ENCODE data around the gene TYROBP. TPM values are rescaled to one million over a fixed set of nuclear protein-coding genes. Genes with fewer than 3 reads are reported as not detected.
A peak's percentile ranks its signal among the peaks of the same experiment; 100 is the strongest.
"Not testable (repeated sequence)": the region's sequence is repeated elsewhere in the genome, so short reads cannot be mapped to it uniquely, and the experiment has no call there.

TYROBP gene
- total RNA-seq (2021) (not detected in 2 replicates), Bru-seq, nascent RNA (not detected), BruChase-seq, experiment 1, labeled RNA remaining after a 2-hour chase (not detected), BruChase-seq, experiment 2, labeled RNA remaining after a 6-hour chase (percentile 13 among the genes with signal in this experiment)
- long read RNA-seq: 0 reads

DNA sequence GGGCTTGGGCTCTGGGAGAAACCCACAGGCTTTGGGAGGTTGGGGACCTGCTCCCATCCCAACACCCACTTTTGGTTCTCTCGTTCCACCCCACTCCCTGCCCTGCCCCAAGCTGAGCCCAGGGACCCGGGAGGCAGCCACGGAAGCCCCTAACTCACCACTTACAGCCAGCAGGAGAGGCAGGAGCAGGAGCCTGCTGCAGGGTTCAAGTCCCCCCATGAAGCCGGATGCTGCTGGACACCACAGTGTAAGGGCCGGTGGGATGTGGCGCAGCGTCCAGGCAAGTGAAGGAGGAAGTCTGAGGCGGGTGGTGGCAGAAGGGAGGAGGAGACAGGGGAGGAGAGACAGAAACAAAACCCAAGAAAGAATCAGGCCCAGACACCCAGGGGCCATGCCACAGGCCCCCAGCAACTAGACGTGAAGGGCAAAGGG lies at the start of gene TYROBP:
TYROBP (minus strand) TSS at position 286 of the 432 bp plus-strand sequence; CDS start at position 219, 67 bp downstream.
- DNase-seq (ENCODE audit: low spot score): no peak
- ChIA-PET POLR2A (ENCODE audit: low non-redundant PET) (no interaction called here), CTCF (no interaction called here)
- Histone ChIP-seq H3K9me3 (ENCODE audit: low read depth, low read length, poor library complexity, severe bottlenecking) (no peaks in the 10 kb centered on the region), H3K27me3 (replicated peaks; ENCODE audit: insufficient read depth, low read depth, low read length, poor library complexity) (no peaks in the 10 kb centered on the region), H3K36me3 (ENCODE audit: insufficient read depth, low read length, poor library complexity, severe bottlenecking) (no peaks in the 10 kb centered on the region), H3K4me1 (ENCODE audit: insufficient read depth, low read length, poor library complexity, severe bottlenecking) (peaks cover 10% of the 10 kb centered on the region), H3K4me3 (ENCODE audit: low read depth, low read length, poor library complexity, severe bottlenecking) (no peak within 1 kb of the TSS), H3K27ac (ENCODE audit: low read depth, low read length, poor library complexity, severe bottlenecking) (no peak within 1 kb of the TSS)
- no peak for TF ChIP-seq EZH2 (IDR thresholded peaks at IDR 0.05; ENCODE audit: borderline replicate concordance, low read depth, low read length, poor library complexity, severe bottlenecking)
- TF ChIP-seq, protein P1, sequence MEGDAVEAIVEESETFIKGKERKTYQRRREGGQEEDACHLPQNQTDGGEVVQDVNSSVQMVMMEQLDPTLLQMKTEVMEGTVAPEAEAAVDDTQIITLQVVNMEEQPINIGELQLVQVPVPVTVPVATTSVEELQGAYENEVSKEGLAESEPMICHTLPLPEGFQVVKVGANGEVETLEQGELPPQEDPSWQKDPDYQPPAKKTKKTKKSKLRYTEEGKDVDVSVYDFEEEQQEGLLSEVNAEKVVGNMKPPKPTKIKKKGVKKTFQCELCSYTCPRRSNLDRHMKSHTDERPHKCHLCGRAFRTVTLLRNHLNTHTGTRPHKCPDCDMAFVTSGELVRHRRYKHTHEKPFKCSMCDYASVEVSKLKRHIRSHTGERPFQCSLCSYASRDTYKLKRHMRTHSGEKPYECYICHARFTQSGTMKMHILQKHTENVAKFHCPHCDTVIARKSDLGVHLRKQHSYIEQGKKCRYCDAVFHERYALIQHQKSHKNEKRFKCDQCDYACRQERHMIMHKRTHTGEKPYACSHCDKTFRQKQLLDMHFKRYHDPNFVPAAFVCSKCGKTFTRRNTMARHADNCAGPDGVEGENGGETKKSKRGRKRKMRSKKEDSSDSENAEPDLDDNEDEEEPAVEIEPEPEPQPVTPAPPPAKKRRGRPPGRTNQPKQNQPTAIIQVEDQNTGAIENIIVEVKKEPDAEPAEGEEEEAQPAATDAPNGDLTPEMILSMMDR (conservative IDR thresholded peaks at IDR 0.05; ENCODE audit: low read depth, low read length): no peak
- intact Hi-C loops (cut with micrococcal nuclease; ENCODE audit: unreplicated experiment): no loop called here
- BruUV-seq (replicated peaks): no TSS peak

GRCh38 chr19:35957411-35957810 lies 49.3 kb upstream of the TYROBP start:
- H3K27me3 ChIP-seq (replicated peaks; ENCODE audit: insufficient read depth, low read depth, low read length, poor library complexity); H3K4me3 ChIP-seq (ENCODE audit: low read depth, low read length, poor library complexity, severe bottlenecking); H3K36me3 ChIP-seq (ENCODE audit: insufficient read depth, low read length, poor library complexity, severe bottlenecking); H3K27ac ChIP-seq (ENCODE audit: low read depth, low read length, poor library complexity, severe bottlenecking); BruUV-seq (replicated peaks); DNase-seq (ENCODE audit: low spot score); H3K9me3 ChIP-seq (ENCODE audit: low read depth, low read length, poor library complexity, severe bottlenecking); H3K4me1 ChIP-seq (ENCODE audit: insufficient read depth, low read length, poor library complexity, severe bottlenecking); POLR2A ChIA-PET (ENCODE audit: low non-redundant PET); intact Hi-C loops (cut with micrococcal nuclease; ENCODE audit: unreplicated experiment); CTCF ChIA-PET: not testable (repeated sequence)

DNA sequence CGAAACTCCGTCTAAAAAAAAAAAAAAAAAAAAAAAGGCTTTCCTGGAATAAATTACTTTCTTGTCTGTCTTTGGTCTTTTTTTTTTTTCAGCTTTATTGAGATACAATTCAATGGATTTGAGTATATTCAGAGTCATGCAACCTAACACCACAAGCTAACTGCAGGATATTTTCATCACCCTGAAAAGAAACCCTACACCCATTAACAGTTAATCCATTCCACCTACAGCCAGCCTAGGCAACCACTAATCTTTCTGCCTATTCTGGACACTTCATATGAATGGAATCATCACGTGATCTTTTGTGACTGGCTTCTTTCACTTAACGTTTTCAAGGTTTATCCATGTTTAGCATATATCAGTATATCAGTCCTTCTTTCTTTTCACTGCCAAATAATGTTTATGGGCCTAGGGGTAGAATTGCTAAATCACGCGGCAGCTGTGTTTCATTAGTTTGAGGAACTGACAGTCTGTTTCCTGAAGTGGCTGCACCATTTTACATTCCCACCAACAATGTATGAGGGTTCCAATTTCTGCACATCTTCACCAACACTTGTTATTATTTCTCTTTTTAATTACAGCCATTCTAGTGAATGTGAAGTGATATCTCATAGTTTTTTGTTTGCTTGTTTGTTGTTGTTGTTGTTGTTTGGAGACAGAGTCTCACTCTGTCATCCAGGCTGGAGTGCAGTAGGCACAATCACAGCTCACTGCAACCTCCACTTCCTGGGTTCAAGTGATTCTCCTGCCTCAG lies 48.0 kb upstream of the TYROBP start:
- ChIA-PET POLR2A (ENCODE audit: low non-redundant PET) (no interaction called here), CTCF (no interaction called here)
- H3K27ac ChIP-seq (ENCODE audit: low read depth, low read length, poor library complexity, severe bottlenecking): no peak overlapping the region
- BruUV-seq (replicated peaks): no TSS peak
- no peaks in the 10 kb centered on the region for H3K4me1 ChIP-seq (ENCODE audit: insufficient read depth, low read length, poor library complexity, severe bottlenecking)
- no peaks in the 10 kb centered on the region for H3K27me3 ChIP-seq (replicated peaks; ENCODE audit: insufficient read depth, low read depth, low read length, poor library complexity)
- intact Hi-C loops (cut with micrococcal nuclease; ENCODE audit: unreplicated experiment): no loop called here
- no peak overlapping the region for H3K4me3 ChIP-seq (ENCODE audit: low read depth, low read length, poor library complexity, severe bottlenecking)
- peak; percentile 43 for DNase-seq (ENCODE audit: low spot score)
- TF ChIP-seq, protein P1 (conservative IDR thresholded peaks at IDR 0.05; ENCODE audit: low read depth, low read length): no peak
- TF ChIP-seq EZH2 (IDR thresholded peaks at IDR 0.05; ENCODE audit: borderline replicate concordance, low read depth, low read length, poor library complexity, severe bottlenecking): no peak
- no peaks in the 10 kb centered on the region for H3K36me3 ChIP-seq (ENCODE audit: insufficient read depth, low read length, poor library complexity, severe bottlenecking)
- H3K9me3 ChIP-seq (ENCODE audit: low read depth, low read length, poor library complexity, severe bottlenecking): no peaks in the 10 kb centered on the region
